HCT116 (cell line): ENCODE measurements around the gene DMWD. TPM values are rescaled to one million over a fixed set of nuclear protein-coding genes. Genes with fewer than 3 reads are reported as not detected.
A peak's percentile ranks its signal among the peaks of the same experiment; 100 is the strongest.

Source experiments
- ATAC-seq: fragments of 200-7000 bp; cut with Tn5 transposase; 2 replicates; pipeline ENCODE4 v1.9.1; 2020; ENCODE audit warnings: mild to moderate bottlenecking, moderate library complexity
- Bru-seq: library from RNA; stranded (reverse); fragments of 400-500 nt; gene quantifications from one replicate; lab custom pipeline; 2021; lab: Mats Ljungman, UMichigan
- BruChase-seq, 2 experiments: library from RNA; stranded (reverse); fragments of 400-500 nt; gene quantifications; one replicate each; lab custom pipeline; 2021; lab: Mats Ljungman, UMichigan
- BruUV-seq: library from RNA; stranded (reverse); fragments of 400-500 nt; replicated peaks from 2 replicates; lab custom pipeline; 2021; lab: Mats Ljungman, UMichigan
- CTCF ChIA-PET: fragments of 300-600 bp; sonication (Branson Sonifier 250); formaldehyde crosslinking; loops from one replicate; lab custom pipeline; 2021; ENCODE audit warnings: antibody characterized with exemption; lab: Charles Lee
- POLR2A ChIA-PET: fragments of 300-600, 350-600 bp; sonication (Branson Sonifier 250); formaldehyde crosslinking; loops from one replicate; lab custom pipeline; 2021; ENCODE audit warnings: antibody characterized with exemption; lab: Charles Lee
- RAD21 ChIA-PET, 2 experiments: fragments of 300-600 bp; sonication (Branson Sonifier 250); formaldehyde crosslinking; loops; one replicate each; lab custom pipeline; 2023; ENCODE audit warnings: low total read pairs in 2 of 2; ENCODE audit not compliant: uncharacterized antibody in 2 of 2, unreplicated experiment in 2 of 2, low non-redundant PET in 1 of 2; lab: Charles Lee
- DNase-seq: peaks from one replicate; pipeline ENCODE4 v3.0.0-alpha.2; 2010; ENCODE audit warnings: low read depth, low spot score
- H2AFZ ChIP-seq: fragments of 200-600 bp; shearing (Covaris generic), sonication (generic); 2 replicates; pipeline ENCODE4 v1.6.1; 2017; ENCODE audit warnings: low read depth, mixed run types, mixed read lengths, antibody characterized with exemption, low read length; ENCODE audit not compliant: poor library complexity, severe bottlenecking
- H3K27ac ChIP-seq: 2 replicates; pipeline ENCODE4 v1.5.1; 2012; ENCODE audit warnings: low read depth, low read length
- H3K27me3 ChIP-seq: fragments of 200-600 bp; sonication (generic); 2 replicates; pipeline ENCODE4 v1.6.1; 2016; ENCODE audit warnings: mixed run types, low read length, mixed read lengths; ENCODE audit not compliant: insufficient read depth
- H3K36me3 ChIP-seq, 2 experiments: fragments of 200-500 bp in 1 of 2; fragments of 200-600 bp in 1 of 2; sonication (Bioruptor generic) in 1 of 2; sonication (generic) in 1 of 2; 2 replicates each; pipeline versions ENCODE4 v1.5.1 to v1.6.1; 2014 to 2016; ENCODE audit warnings: low read length in 2 of 2, inconsistent platforms in 1 of 2, mixed read lengths in 1 of 2, mixed run types in 1 of 2; ENCODE audit not compliant: insufficient read depth in 2 of 2, control insufficient read depth in 1 of 2
- H3K4me1 ChIP-seq, 2 experiments: fragments of 200-600 bp in 1 of 2; sonication (generic) in 1 of 2; 2 replicates each; pipeline versions ENCODE4 v1.5.1 to v1.6.1; 2012 to 2017; ENCODE audit warnings: low read length in 2 of 2, inconsistent platforms in 1 of 2, mild to moderate bottlenecking in 1 of 2, mixed read lengths in 1 of 2, mixed run types in 1 of 2, moderate library complexity in 1 of 2; ENCODE audit not compliant: insufficient read depth in 2 of 2, control insufficient read depth in 1 of 2
- H3K4me2 ChIP-seq: fragments of 200-600 bp; sonication (generic); 2 replicates; pipeline ENCODE4 v1.6.1; 2017; ENCODE audit warnings: mixed run types, low read length, mixed read lengths
- H3K4me3 ChIP-seq, 2 experiments: fragments of 200-600 bp in 1 of 2; sonication (generic) in 1 of 2; replicated peaks in 1 of 2; 2 replicates each; pipeline ENCODE4 v1.5.1; 2011 to 2016; ENCODE audit warnings: low read length in 2 of 2, control low read depth in 1 of 2, low read depth in 1 of 2, mild to moderate bottlenecking in 1 of 2, mixed read lengths in 1 of 2, mixed run types in 1 of 2
- H3K79me2 ChIP-seq: fragments of 200-600 bp; sonication (generic); 2 replicates; pipeline ENCODE4 v1.6.1; 2017; ENCODE audit warnings: mild to moderate bottlenecking, mixed run types, low read length, moderate library complexity, mixed read lengths; ENCODE audit not compliant: insufficient read depth
- H3K9ac ChIP-seq: fragments of 200-600 bp; sonication (generic); 2 replicates; pipeline ENCODE4 v1.6.1; 2016; ENCODE audit warnings: low read length, mixed read lengths
- H3K9me2 ChIP-seq: fragments of 200-600 bp; sonication (generic), shearing (Covaris generic); 2 replicates; pipeline ENCODE4 v1.6.1; 2017; ENCODE audit warnings: mixed run types, mild to moderate bottlenecking, moderate library complexity; ENCODE audit not compliant: insufficient read depth
- H3K9me3 ChIP-seq, 2 experiments: fragments of 200-500 bp in 1 of 2; fragments of 200-600 bp in 1 of 2; sonication (Bioruptor generic) in 1 of 2; sonication (generic) in 1 of 2; 2 replicates each; pipeline ENCODE4 v1.6.1; 2014 to 2017; ENCODE audit warnings: low read length in 2 of 2, mixed read lengths in 2 of 2, inconsistent platforms in 1 of 2, low read depth in 1 of 2, mild to moderate bottlenecking in 1 of 2, mixed run types in 1 of 2, moderate library complexity in 1 of 2; ENCODE audit not compliant: control insufficient read depth in 1 of 2, insufficient read depth in 1 of 2
- H4K20me1 ChIP-seq: fragments of 200-600 bp; sonication (generic), shearing (Covaris generic); 2 replicates; pipeline ENCODE4 v1.6.1; 2017; ENCODE audit warnings: mixed run types, mild to moderate bottlenecking, moderate library complexity; ENCODE audit not compliant: insufficient read depth
- EGR1 ChIP-seq: IDR thresholded peaks from 2 replicates; pipeline ENCODE4 v1.6.1; 2012; ENCODE audit warnings: low read depth
- POLR2AphosphoS5 ChIP-seq: IDR thresholded peaks from 2 replicates; pipeline ENCODE4 v1.6.1; 2011; ENCODE audit warnings: mild to moderate bottlenecking, low read depth, low read length, moderate library complexity
- RAD21 ChIP-seq: IDR thresholded peaks from 2 replicates; pipeline ENCODE4 v1.6.1; 2012; ENCODE audit warnings: low read depth, mild to moderate bottlenecking
- SP1 ChIP-seq: IDR thresholded peaks from 2 replicates; pipeline ENCODE4 v1.6.1; 2012; ENCODE audit warnings: low read depth
- SRF ChIP-seq: IDR thresholded peaks from 2 replicates; pipeline ENCODE4 v1.6.1; 2012; ENCODE audit warnings: low read depth
- TCF7L2 ChIP-seq: IDR thresholded peaks from 2 replicates; pipeline ENCODE4 v1.7.0; 2011; ENCODE audit warnings: borderline replicate concordance, inconsistent platforms; ENCODE audit not compliant: insufficient read depth, insufficient read length; ENCODE audit errors: extremely low read depth
- YY1 ChIP-seq: IDR thresholded peaks from 2 replicates; pipeline ENCODE4 v1.6.1; 2011; ENCODE audit warnings: low read length, low read depth, moderate library complexity, mild to moderate bottlenecking; ENCODE audit not compliant: insufficient replicate concordance; ENCODE audit errors: extremely low read depth
- ZFX ChIP-seq: fragments of 450-650 bp; IDR thresholded peaks from 2 replicates; pipeline ENCODE4 v1.6.1; 2017
- intact Hi-C: fragments of 100-400 bp; cut with micrococcal nuclease; formaldehyde crosslinking; loops from 2 replicates; pipeline ENCODE4 v1.10.0; 2022
- long read RNA-seq: library from polyadenylated mRNA; unstranded; transcript quantifications from one replicate; pipeline ENCODE4 v2.0.0, GENCODE V29; 2021; ENCODE audit not compliant: unreplicated experiment
- polyA plus RNA-seq: library from polyadenylated mRNA; unstranded; fragments of >200 nt; gene quantifications from 2 replicates; pipeline ENCODE4 v1.2.1, GENCODE V29; 2012; ENCODE audit warnings: missing spikeins
- total RNA-seq: library from RNA; stranded (reverse); gene quantifications from one replicate; pipeline ENCODE4 v1.2.1, GENCODE V29; 2021; ENCODE audit not compliant: unreplicated experiment

The DMWD gene
- total RNA-seq = 56.8 TPM
- 28.1 and 28.5 TPM in 2 replicates for polyA plus RNA-seq
- Bru-seq, nascent RNA = percentile 79 among the genes with signal in this experiment
- percentile 90 among the genes with signal in this experiment for BruChase-seq, experiment 1, labeled RNA remaining after a 6-hour chase
- percentile 83 among the genes with signal in this experiment for BruChase-seq, experiment 2, labeled RNA remaining after a 2-hour chase
- long read RNA-seq, transcript DMWD-201 (5 exons, 3,305 nt) = minor isoform, 12 of 55 reads
- long read RNA-seq, transcript DMWD-205 (2 exons, 643 nt) = minor isoform, 7 of 55 reads
- long read RNA-seq, transcript DMWD-202 (4 exons, 3,292 nt) = major isoform, 16 of 55 reads
- long read RNA-seq, partial matches to known transcripts = 13 of 55 reads
- long read RNA-seq, other reads (novel, unspliced or antisense) = 5 of 55 reads

GRCh38 chr19:45792470-45793177 lies at the start of gene DMWD:
Gene DMWD (minus strand): TSS chr19:45792845. CDS start chr19:45792756, 89 bp downstream.
- peak within 1 kb of the TSS; percentile 92 to 99 for H3K4me3 ChIP-seq
- H3K4me1 ChIP-seq = peaks cover 12 to 20% of the 10 kb centered on the region in 2 experiments; a peak in 3 of 4 replicates
- H2AFZ ChIP-seq = peak within 1 kb of the TSS; percentile 66
- intact Hi-C loops = no loop called here
- peak within 1 kb of the TSS; percentile 84 for H3K27ac ChIP-seq
- peak; percentile 98 for ATAC-seq
- H3K27me3 ChIP-seq = no peaks in the 10 kb centered on the region
- no peaks in the 10 kb centered on the region for H4K20me1 ChIP-seq
- CTCF ChIA-PET = interaction anchor here (0.6 to 1.4 kb wide), 4 partner anchors 13 to 24 kb away, joined by 3 to 17 read pairs (median 8); partner anchors contain the start of gene SIX5
- H3K9me3 ChIP-seq = no peaks in the 10 kb centered on the region
- H3K79me2 ChIP-seq = peaks cover 19% of the 10 kb centered on the region
- H3K9ac ChIP-seq = peak within 1 kb of the TSS; percentile 92
- no TSS peak for BruUV-seq
- RAD21 ChIA-PET = no interaction called here
- peaks cover 5 to 9% of the 10 kb centered on the region in 2 experiments; a peak in 2 of 4 replicates for H3K36me3 ChIP-seq
- POLR2A ChIA-PET = interaction anchor here (1.0 kb wide), 1 partner anchor 10 kb away, joined by 6 read pairs; no protein-coding TSS in a partner anchor
- TF ChIP-seq ZFX (peak; percentile 86; the same call in 1 of the 2 replicates), RAD21 (no peak), SP1 (peak; percentile 47; the same call in 1 of the 2 replicates), EGR1 (peak; percentile 97), SRF (no peak), TCF7L2 (no peak), POLR2AphosphoS5 (peak; percentile 78), YY1 (peak; percentile 91)
- H3K4me2 ChIP-seq = peak within 1 kb of the TSS; percentile 100
- peak; percentile 98 for DNase-seq
- no peaks in the 10 kb centered on the region for H3K9me2 ChIP-seq
